Heart right ventricle (tissue), 16 donors: Measurements from ENCODE around the gene SLC27A3. TPM values are rescaled to one million over a fixed set of nuclear protein-coding genes. Genes with fewer than 3 reads are reported as not detected.

Experiments
- ATAC-seq, 8 donors: fragments of 200-7000 bp; cut with Tn5 transposase; one replicate each; pipeline ENCODE4 v1.9.1; 2020; ENCODE audit warnings: mild to moderate bottlenecking in 8 of 8, moderate library complexity in 8 of 8, moderate number of reproducible peaks in 1 of 8
- DNase-seq, 2 donors: peaks; one replicate each; pipeline ENCODE4 v3.0.0-alpha.2; 2020
- H3K27ac ChIP-seq, 10 donors: fragments of 200-600 bp; sonication (generic) in 2 of 10; one replicate each; pipeline versions ENCODE4 v1.5.0 to v1.8.0; 2020 to 2022; ENCODE audit warnings: mild to moderate bottlenecking in 3 of 10
- H3K27me3 ChIP-seq, 7 donors: fragments of 200-600 bp; one replicate each; pipeline ENCODE4 v1.8.0; 2021 to 2022; ENCODE audit warnings: mild to moderate bottlenecking in 2 of 7
- H3K36me3 ChIP-seq, 9 donors: fragments of 200-600 bp; sonication (generic) in 1 of 9; one replicate each; pipeline versions ENCODE4 v1.5.0 to v1.8.0; 2020 to 2022; ENCODE audit warnings: mild to moderate bottlenecking in 2 of 9
- H3K4me1 ChIP-seq, 9 donors: fragments of 200-600 bp; sonication (generic) in 1 of 9; one replicate each; pipeline versions ENCODE4 v1.5.0 to v1.8.0; 2020 to 2022; ENCODE audit warnings: mild to moderate bottlenecking in 4 of 9
- H3K4me3 ChIP-seq, 10 donors: fragments of 200-600 bp; sonication (generic) in 2 of 10; one replicate each; pipeline versions ENCODE4 v1.5.0 to v1.8.0; 2020 to 2022; ENCODE audit warnings: mild to moderate bottlenecking in 7 of 10, moderate library complexity in 2 of 10
- H3K9me3 ChIP-seq, 11 donors: fragments of 200-600 bp in 10 of 11; sonication (generic) in 2 of 11; one replicate each; pipeline versions ENCODE4 v1.5.0 to v1.8.0; 2013 to 2022; ENCODE audit warnings: mild to moderate bottlenecking in 2 of 11, control low read depth in 1 of 11, moderate library complexity in 1 of 11
- WGBS, 2 donors: extraction: QIAGEN DNeasy Blood & Tissue Kit; methylation state at CpG; one replicate each; pipeline ENCODE4 v1.1.7; 2013; ENCODE audit warnings: inconsistent platforms in 1 of 2; 5-methylcytosine and 5-hydroxymethylcytosine counted together
- intact Hi-C, 10 donors: fragments of 100-400 bp; cut with DNase I; formaldehyde crosslinking; loops; one replicate each; pipeline versions ENCODE4 v1.11.1 to v1.14.2; 2022
- polyA plus RNA-seq, 2 donors: library from polyadenylated mRNA; stranded (reverse); fragments of 200-250 nt; gene quantifications; one replicate each; pipeline ENCODE4 v1.2.3, GENCODE V29; 2013
- total RNA-seq, 10 donors: library from RNA; stranded (reverse); fragmentation: NEBNext Ultra II Directional in 3 of 10; extraction: Animal tissue kit (Norgen Biotek cat#: 25700) in 3 of 10; gene quantifications; one replicate each; pipeline versions ENCODE4 v1.2.1 to v1.2.4, GENCODE V29; 2021 to 2023
- TF ChIP-seq, protein P1 (sequence below), 9 donors: fragments of 200-600 bp; sonication (generic) in 2 of 9; IDR thresholded peaks; one replicate each; pipeline versions ENCODE4 v1.5.0 to v1.8.0; 2021 to 2022; ENCODE audit warnings: antibody characterized with exemption in 9 of 9, mild to moderate bottlenecking in 5 of 9, moderate library complexity in 1 of 9
- donor health status: Arrhythmogenic right ventricular cardiomyopathy.
- donor health status: ischemic (EF 13 %, LVEDD 7.1; RV severe dilation, severe dysfunction).
- donor health status: healthy with polysubstance abuse.
- donor health status: DM: no; HTN: yes; CAD: no.
- donor health status: DM: no; HTN: no; CAD: no.
- donor health status: ischemic (EF 25% LVEDD 6.9; RV normal size, moderate dysfunction).
- donor health status: ischemic (EF 25% LVEDD 5.7; RV mildly dilated, moderate dysfunction).
- donor health status: healthy.
- donor health status: DM: yes; HTN: yes; CAD: no.
- donor health status: Ischemic cardiomyopathy.
- donor health status: ischemic (EF 35%, LVEDD 5.7; RV mildly dilated, moderate dysfunction).
- donor health status: nonischemic (EF 11% LVEDD 7.7; RV severe dilation, severe dysfunction).
- donor health status: DM: yes; HTN: yes; CAD: no.
- donor health status: PGD.
- donor health status: ischemic (EF 29% LVEDD 5.4; RV normal size, mild dysfunction).
- donor health status: nonischemic (EF 23%, LVEDD 6.1; RV moderate dilation, normal function).

The SLC27A3 gene
- total and polyA plus RNA-seq, 12 donors, result 5.9 to 43.8 (median 9.2) TPM

- ATAC-seq (no peak), DNase-seq (no peak)
- WGBS, 2 donors, result 86 to 93% methylated on average over 4 of the region's 4 CpGs
- Histone ChIP-seq H3K9me3 (no peaks in the 10 kb centered on the region), H3K36me3 (peaks cover 5 to 97% (median 43%) of the 10 kb centered on the region in 9 donors), H3K4me3 (no peak overlapping the region), H3K27ac (peak overlapping the region in 5 of 10 donors; percentile 0 to 90 (median 42)), H3K27me3 (no peaks in the 10 kb centered on the region), H3K4me1 (peaks cover 11 to 64% (median 46%) of the 10 kb centered on the region in 9 donors)
- intact Hi-C loops, result loop anchor here in 1 of 10 donors (5.0 kb wide), 1 partner anchor 86 kb away; no protein-coding TSS in a partner anchor
- TF ChIP-seq, protein P1, sequence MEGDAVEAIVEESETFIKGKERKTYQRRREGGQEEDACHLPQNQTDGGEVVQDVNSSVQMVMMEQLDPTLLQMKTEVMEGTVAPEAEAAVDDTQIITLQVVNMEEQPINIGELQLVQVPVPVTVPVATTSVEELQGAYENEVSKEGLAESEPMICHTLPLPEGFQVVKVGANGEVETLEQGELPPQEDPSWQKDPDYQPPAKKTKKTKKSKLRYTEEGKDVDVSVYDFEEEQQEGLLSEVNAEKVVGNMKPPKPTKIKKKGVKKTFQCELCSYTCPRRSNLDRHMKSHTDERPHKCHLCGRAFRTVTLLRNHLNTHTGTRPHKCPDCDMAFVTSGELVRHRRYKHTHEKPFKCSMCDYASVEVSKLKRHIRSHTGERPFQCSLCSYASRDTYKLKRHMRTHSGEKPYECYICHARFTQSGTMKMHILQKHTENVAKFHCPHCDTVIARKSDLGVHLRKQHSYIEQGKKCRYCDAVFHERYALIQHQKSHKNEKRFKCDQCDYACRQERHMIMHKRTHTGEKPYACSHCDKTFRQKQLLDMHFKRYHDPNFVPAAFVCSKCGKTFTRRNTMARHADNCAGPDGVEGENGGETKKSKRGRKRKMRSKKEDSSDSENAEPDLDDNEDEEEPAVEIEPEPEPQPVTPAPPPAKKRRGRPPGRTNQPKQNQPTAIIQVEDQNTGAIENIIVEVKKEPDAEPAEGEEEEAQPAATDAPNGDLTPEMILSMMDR (IDR thresholded peaks at IDR 0.05), result no peak
These were observed 6.7 kb upstream of the SLC27A3 start for GRCh38 chr1:153768316-153769181.

DNA sequence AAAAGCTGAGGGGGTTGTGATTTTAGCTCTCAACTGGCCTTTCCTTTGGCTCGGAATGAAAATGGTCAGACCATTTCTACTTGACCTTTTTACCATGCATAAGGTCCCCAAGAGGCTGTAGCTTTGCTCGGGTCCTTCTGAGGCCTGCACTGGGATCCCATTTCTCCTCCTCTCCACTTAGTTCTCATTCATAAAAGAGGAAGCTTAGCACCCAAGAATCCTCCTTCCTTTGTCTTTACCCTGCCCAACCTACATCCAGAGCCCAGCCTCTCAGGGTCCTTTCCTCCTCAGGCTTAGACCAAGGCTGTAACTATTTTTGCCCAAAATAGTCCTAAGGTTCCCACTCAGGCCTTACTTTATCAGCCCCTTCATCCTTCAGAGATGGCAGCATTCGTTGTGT lies 6.0 kb upstream of the SLC27A3 start:
- no peak for DNase-seq
- Histone ChIP-seq H3K27me3 (no peaks in the 10 kb centered on the region), H3K27ac (peak overlapping the region in 6 of 10 donors; percentile 0 to 90 (median 41)), H3K4me1 (peaks cover 13 to 66% (median 47%) of the 10 kb centered on the region in 9 donors), H3K36me3 (peaks cover 5 to 92% (median 46%) of the 10 kb centered on the region in 9 donors), H3K9me3 (no peaks in the 10 kb centered on the region), H3K4me3 (no peak overlapping the region)
- ATAC-seq, result no peak
- TF ChIP-seq, protein P1 (IDR thresholded peaks at IDR 0.05), result no peak
- 75% methylated on average over 3 of the region's 3 CpGs for WGBS, 2 donors
- intact Hi-C loops, result loop anchor here in 1 of 10 donors (5.0 kb wide), 1 partner anchor 87 kb away; no protein-coding TSS in a partner anchor

DNA sequence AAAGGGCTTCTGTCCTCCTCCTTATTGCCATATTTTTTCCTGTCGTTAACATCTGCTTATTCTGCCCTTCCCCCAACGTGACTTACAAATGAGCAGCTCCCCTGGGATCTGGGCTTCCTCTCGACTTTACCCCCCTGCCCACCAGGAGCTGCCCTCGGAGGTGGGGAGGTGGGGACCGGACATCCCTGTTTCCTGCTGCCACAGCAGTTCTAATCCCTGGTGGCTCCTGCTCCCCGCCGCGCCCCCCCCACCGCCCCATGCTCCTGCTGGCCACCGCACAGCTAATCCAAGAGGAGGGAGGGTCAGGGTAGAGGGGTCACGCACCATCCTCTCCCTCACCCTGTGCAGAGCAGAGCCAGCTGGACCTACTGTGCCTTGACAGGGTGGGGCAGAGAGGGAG lies 4.4 kb upstream of the SLC27A3 start:
- ATAC-seq, result peak in 4 of 8 donors; percentile 1 to 29 (median 16)
- Histone ChIP-seq H3K36me3 (peaks cover 0 to 77% (median 33%) of the 10 kb centered on the region in 9 donors), H3K4me1 (peaks cover 17 to 80% (median 58%) of the 10 kb centered on the region in 9 donors), H3K27me3 (no peaks in the 10 kb centered on the region), H3K9me3 (no peaks in the 10 kb centered on the region), H3K4me3 (no peak overlapping the region), H3K27ac (peak overlapping the region; percentile 36 to 92 (median 74))
- peak in 1 of 2 donors; percentile 66 for DNase-seq
- TF ChIP-seq, protein P1 (IDR thresholded peaks at IDR 0.05), result no peak
- intact Hi-C loops, result loop anchor here in 7 of 10 donors (1.0 to 5.0 kb wide), 4 partner anchors 73 to 258 kb away; partner anchors contain the start of gene NPR1 (in 7 of the 7)
- 50 to 51% methylated on average over 11 of the region's 11 CpGs for WGBS, 2 donors

GRCh38 chr1:153771261-153771660 lies 3.9 kb upstream of the SLC27A3 start:
- TF ChIP-seq, protein P1 (IDR thresholded peaks at IDR 0.05), result no peak
- H3K27ac ChIP-seq, result peak overlapping the region; percentile 36 to 92 (median 74)
- H3K27me3 ChIP-seq, result no peaks in the 10 kb centered on the region
- H3K4me3 ChIP-seq, result no peak overlapping the region
- no peaks in the 10 kb centered on the region for H3K9me3 ChIP-seq
- intact Hi-C loops, result loop anchor here in 7 of 10 donors (5.0 kb wide), 3 partner anchors 74 to 259 kb away; partner anchors contain the start of gene NPR1 (in 6 of the 7)
- H3K4me1 ChIP-seq, result peaks cover 21 to 85% (median 62%) of the 10 kb centered on the region in 9 donors
- H3K36me3 ChIP-seq, result peaks cover 0 to 72% (median 29%) of the 10 kb centered on the region in 9 donors
- WGBS, 2 donors, result 76 to 82% methylated on average over 2 of the region's 2 CpGs
- ATAC-seq, result peak in 1 of 8 donors; percentile 1
- DNase-seq, result no peak
